Esophagus muscularis mucosa (tissue), 4 donors: ENCODE data around the gene FUT8.

ENCODE experiments used
- CTCF ChIP-seq, 3 experiments: fragments of 200-600 bp in 2 of 3; fragments of 450-650 bp in 1 of 3; sonication (generic) in 2 of 3; IDR thresholded peaks; one replicate each; pipeline ENCODE4 v1.5.1; 2017 to 2019; ENCODE audit warnings: antibody characterized with exemption in 3 of 3, mild to moderate bottlenecking in 2 of 3, moderate library complexity in 1 of 3
- EP300 ChIP-seq: sonication (generic); formaldehyde crosslinking; IDR thresholded peaks from one replicate; pipeline ENCODE4 v1.6.1; 2017; ENCODE audit warnings: antibody characterized with exemption
- POLR2A ChIP-seq: fragments of 450-650 bp; IDR thresholded peaks from one replicate; pipeline ENCODE4 v1.6.1; 2017; ENCODE audit warnings: antibody characterized with exemption, moderate library complexity, mild to moderate bottlenecking, low read depth
- POLR2AphosphoS5 ChIP-seq, 2 donors: sonication (generic); formaldehyde crosslinking; IDR thresholded peaks; one replicate each; pipeline ENCODE4 v1.6.1; 2017; ENCODE audit warnings: antibody characterized with exemption in 2 of 2

- TF ChIP-seq CTCF (IDR thresholded peaks at IDR 0.05) (no peak), POLR2AphosphoS5 (IDR thresholded peaks at IDR 0.05) (no peak), POLR2A (no peak), EP300 (no peak)
Measured at GRCh38 chr14:65788876-65789275, 376.3 kb downstream of the FUT8 start.
